SIG-M5 treated with dmso at 0.1 percent for 504 hours (cell line): ENCODE measurements around the gene NEK5.

Experiments used
- DNase-seq: peaks from one replicate; lab custom pipeline; 2025; ENCODE audit not compliant: unreplicated experiment; lab: John Stamatoyannopoulos, UW

NEK5 gene

GRCh38 chr13:51993713-51994112, 135.2 kb downstream of the NEK5 start:
- DNase-seq = no peak

- no peak for DNase-seq
Observed at GRCh38 chr13:51988988-51989618, 139.8 kb downstream of the NEK5 start.
